ENCODE results near the gene ARHGEF5.
A peak's percentile ranks its signal among the peaks of the same experiment; 100 is the strongest.
"Not testable (repeated sequence)": the region's sequence is repeated elsewhere in the genome, so short reads cannot be mapped to it uniquely, and the experiment has no call there.

The ARHGEF5 gene

DNA sequence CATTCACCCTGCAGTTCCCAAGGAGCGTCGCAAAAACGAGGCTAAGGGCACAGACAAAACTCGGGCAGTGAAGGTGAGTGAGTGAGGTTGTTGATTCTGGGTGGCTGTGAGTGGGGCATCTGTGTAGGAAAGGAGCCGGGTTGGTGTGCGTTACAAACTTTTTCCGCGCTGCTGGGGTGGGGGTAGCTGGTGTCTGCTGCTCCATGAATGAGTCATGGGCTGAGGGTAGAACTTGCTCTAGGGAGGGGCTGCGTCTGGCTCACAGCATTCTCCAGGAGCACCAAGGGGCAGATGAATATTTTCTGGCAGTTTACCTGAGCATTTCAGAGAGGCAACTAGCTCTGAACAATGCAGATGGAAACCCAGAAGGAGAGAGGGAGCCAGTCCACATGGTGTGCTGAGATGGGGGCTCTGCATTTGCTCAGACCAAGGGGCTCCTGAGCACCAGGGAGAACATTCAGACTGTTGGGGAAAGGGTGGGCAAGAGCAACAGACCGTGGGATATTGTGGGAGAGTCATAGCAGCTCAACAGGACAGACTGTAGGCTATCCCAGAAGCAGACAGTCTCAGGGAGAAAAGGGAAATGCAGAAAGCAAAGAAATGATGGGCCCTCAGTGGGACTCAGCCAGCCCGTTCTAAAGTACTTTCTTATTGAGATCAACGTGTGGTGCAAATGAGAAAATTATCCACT lies 29.5 kb downstream of the ARHGEF5 start:
- peak; percentile 71 to 78 for ATAC-seq

DNA sequence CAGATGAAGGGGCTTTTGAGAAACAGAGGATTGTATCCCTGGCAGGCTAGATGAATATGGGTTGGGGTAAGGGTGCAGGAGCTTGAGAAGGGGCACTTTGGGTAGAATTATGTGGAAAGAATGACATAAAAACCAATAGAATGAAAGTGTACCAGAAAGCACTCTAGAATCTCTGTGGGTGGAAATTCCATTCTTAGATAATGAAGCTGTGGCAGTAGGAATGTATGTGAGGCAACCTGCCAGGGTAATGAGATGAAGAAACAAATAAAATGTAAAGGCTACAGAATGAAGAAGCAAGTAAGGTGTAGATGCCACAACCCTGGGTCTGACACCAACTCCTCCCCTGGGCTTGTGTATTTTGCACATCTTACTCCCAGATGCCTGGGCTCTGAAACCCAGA lies 31.5 kb downstream of the ARHGEF5 start:
- no peak for ATAC-seq

DNA sequence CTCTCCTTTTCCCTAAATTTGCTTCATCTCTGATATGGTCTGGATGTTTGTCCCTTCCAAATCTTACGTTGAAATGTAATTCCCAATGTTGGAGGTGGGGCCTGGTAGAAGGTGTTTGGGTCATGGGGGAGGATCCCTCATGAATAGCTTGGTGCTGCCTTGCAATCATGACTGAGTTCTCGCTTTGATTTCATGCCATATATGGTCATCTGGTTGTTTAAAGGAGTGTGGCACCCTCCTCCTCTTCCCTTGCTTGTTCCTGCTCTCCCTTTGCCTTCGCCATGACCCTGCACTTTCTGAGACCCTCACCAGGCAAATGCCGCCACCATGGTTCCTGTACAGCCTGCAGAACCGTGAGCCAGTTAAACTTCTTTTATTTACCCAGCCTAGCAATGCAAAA lies 33.7 kb downstream of the ARHGEF5 start:
- no peak for ATAC-seq

DNA sequence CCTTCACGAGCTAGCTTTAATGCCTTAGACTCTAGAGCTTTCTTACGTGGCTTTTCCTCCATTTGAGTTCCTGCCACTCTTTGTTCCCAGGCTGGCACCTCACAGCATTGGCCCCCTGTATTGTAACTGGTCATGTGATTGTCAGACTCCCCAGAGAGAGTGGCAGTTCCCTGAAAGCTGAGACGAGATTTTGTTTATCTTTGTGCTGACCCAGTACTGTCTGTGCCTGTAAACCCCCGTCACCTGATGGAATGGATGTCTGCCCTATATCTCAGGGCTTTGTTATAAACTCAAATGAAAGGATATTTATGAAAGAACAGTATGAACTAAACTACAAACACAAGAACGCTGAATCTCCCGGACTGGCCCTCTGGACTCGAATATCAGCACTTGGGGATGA lies 35.3 kb downstream of the ARHGEF5 start:
- no peak for ATAC-seq

DNA sequence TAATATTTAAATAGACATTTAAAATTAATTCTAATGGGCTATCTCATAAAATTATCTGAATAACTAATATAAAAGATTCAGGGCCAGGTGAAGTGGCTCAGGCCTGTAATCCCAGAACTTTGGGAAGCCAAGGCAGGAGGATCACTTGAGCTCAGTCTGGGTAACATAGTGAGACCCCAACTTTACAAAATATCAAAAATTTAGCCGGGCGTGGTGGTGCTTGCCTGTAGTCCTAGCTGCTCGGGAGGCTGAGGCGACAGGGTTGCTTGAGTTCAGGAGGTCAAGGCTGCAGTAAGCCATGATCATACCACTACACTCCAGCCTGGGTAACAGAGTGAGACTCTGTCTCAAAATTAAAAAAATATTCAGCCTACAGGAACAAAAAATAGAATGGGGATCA lies 35.8 kb downstream of the ARHGEF5 start:
- no peak for ATAC-seq

DNA sequence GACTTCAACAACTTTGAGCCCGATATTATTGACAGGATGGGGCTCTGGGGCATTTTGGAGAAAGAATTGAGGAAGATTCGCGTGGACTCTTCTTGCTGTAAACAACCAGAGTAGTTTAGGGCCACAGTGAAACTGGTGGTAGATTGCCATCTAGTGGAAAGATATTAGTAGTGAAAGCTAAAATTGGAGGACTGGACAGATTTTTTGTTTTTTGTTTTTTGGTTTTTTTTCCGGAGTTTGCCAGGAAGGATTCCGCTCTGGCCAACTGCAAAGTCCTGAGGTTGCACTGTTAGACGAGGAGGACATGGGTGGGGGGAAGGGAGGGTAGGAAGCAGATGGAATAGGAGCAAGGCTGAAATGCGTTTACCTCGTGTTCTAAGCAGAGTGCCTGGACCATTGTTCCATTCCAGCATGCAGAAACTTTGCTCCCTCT lies 36.6 kb downstream of the ARHGEF5 start:
- ATAC-seq: peak; percentile 67 to 68

DNA sequence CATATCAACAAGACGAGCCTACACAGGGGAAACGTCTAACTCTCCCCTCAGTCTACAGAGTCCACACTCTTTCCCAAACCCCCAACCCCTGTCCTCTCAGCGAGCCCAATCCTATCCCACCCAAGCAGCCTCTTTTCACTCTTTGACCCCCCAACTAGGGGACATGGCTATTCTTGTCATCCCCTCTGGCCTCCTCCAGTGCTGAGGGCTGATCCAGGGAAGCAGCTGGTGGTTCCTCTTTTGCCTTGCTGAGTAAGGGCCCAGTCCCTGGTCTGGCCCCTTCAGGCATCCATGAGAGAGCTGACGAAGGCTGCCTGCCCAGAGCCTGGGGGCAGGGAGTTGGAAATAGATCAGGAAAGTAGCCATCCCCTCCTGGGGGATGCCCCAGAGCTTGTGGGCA lies 41.9 kb downstream of the ARHGEF5 start:
- no peak for ATAC-seq

DNA sequence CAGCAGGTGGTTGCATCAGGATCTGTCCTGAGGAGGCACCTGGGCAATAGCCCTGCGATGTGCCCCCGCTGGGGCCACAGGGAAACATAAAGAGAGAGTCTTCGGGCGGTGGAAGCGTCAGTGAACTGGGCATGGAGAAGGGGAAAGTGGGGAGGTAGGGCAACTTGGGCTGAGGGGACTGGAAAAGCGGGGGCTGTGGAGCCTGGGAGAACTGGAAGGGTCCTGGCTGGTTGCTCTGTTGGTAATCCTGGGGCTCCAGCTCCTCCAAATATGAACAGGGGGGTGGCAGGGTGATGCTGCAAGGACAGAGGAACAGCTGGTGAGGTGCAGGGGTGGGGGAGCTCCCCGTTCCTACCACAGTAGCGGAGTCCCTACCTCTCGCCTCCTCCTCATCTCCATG lies 43.1 kb downstream of the ARHGEF5 start:
- no peak for ATAC-seq

DNA sequence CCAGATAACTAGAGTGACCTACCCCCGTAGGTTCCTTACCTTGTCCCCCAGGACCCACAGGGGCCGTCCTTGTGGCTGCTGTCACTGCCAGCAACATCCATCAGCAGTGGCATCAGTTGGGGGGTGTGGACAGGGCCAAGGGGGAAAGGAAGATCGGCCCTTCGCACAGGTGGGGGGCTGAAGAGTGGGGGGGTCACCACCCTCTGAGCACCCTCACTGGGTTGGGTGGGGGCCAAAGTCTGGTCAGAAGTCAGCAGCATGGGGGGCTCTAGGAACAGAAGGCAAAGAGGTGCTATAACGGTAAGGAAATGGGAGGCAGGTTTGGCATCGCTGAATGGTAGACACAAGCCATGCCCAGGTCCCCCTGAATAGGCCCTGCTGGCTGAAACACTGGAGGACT lies 43.7 kb downstream of the ARHGEF5 start:
- no peak for ATAC-seq

DNA sequence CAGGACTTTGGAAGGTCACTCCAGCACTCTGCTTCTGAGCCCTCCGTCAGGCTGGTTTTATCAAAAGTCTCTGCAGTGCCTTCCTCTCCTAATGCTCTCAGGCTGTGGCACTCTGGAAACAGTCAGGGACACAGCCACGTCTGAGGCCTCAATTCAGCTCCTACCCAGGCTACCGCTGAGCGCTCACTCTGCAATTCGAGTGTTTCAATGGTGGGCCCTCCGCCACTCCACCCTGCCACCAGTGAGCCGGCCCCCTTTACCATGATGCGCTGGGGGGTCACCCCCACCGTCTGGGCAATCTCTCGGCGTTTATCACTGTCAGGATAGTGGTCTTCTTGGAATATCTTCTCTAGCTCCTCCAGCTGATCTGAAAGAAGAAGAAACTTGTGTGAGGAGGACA lies 44.7 kb downstream of the ARHGEF5 start:
- ATAC-seq: no peak

DNA sequence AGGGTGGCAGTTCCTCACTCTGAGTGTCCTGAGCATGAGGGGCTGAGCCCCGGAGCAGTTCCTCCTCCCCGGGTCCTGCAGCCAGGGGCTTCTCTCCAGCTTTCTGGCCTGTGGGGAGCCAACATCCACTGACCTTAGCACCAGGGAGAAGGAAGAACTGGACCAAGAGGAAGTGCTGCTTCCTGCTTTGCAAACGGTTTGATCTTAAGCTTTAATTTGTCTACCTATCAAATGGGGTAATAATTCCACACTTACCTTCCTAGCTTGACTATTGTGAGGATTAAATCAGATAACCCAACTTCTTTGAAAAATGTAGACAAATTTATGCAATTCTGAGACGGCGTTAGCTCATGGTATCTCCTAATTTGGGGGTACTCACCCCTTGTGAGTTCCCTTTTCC lies 46.3 kb downstream of the ARHGEF5 start:
- ATAC-seq: no peak

DNA sequence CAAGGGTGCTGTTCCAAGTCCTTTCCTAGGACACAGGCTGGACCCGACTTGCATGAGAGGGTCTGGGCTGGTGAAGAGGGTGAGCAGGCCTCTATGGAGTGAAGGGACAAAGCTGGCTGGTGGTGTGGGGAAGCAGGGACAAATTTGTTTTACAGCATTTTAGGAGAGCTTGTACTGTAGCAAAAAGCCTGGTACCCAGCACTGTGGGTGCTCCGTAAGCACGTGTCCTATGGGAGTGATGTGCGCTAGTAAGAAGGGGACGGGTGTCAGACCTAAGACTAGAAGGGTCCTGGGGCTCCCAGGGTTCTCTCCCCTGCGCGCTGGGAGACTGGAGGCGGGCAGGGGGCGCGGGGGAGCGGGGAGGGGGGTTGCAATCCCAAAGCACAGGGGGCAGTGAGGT lies 47.9 kb downstream of the ARHGEF5 start:
- no peak for ATAC-seq

DNA sequence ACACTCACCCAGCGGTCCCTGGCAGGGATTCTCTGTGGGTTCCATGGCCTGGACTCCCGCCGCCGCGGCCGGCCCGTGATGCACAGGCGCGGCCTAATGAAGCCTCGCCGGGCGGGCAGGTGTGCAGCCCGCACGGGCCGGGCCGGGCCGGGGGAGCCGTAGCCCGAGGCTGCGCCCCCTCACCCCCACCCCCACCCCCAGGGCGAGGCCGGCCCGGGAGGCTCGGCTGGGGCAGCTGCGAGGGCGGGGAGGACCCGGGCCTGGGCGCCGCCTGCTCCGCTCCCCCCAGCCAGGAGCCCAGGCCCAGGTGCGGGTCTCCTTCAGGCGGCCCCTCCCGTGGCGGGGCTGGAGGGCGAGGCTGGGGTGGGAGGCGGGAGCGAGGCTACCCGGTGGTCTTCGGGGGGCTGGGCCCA lies 48.5 kb downstream of the ARHGEF5 start, which contains the start of gene NOBOX:
Gene NOBOX (minus strand): TSS at position 45 of the 413 bp plus-strand sequence.
- ATAC-seq: no peak

DNA sequence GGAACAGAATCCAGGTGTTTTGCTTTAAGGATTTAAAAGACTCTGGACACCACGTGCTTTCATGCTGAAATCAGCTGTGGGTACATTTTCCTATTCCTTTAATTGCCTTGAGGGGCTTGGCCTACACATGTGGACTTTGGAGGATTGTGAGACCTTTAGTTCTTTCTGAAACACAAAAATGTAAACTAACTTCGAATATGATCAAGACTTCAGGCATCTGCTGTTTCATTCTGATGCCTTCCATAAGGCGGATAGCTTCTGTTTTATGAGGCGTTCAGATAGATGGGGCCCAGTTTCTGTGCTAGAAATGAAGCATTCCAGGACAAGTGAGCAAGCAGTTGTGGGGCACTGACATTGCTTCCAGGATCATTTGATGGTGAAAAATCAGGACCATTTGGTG lies 49.7 kb downstream of the ARHGEF5 start:
- ATAC-seq: no peak

DNA sequence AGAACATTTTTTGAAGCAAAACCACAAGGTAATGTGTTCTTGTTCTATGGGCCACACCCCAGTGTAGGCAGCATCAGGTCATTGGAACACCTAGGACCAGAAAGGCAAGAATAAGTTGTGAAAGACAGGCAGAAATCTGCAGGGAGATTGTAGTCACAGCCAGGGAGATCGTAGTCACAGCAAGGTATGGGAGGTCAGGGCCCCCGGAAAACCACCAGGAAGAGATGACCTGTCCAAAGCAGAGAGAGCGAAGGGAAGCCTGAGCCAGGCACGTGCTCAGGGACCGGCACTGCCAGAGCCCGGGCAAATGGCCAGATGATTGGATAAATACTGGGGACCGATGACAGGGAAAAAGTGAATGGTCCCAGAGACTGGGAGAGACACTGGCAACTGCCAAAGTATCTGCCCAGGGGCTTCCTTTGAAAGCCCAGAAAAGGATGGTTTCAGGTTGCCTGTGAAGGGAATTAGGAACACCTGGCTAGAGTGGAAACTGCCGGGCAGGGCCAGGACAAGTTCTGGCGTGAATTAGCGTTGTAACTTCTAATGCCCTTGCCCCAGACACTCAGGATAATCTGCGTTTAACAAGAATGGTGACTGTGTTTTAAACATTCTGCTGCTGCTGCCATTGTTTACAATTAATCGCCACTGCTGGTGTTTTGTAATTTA lies 52.2 kb downstream of the ARHGEF5 start:
- ATAC-seq: no peak

DNA sequence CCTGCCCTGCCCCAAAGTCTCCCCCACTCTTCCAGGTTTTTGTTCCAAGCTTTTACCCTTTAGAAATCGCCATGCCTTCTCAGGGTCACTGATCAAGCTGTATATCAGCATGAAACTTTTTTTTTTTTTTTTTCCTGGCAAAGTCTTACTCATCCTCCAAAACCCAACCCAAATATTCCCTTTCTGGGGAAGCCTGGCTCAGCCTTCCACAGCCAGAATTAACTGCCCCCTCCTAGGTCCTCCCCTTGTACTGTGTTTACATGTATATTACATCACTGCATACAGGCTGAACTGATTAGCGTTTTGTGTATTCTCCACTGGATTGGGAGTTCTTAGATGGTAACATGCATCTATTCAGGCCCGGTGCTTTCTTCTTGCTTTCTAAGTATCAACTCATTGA lies 52.9 kb downstream of the ARHGEF5 start:
- no peak for ATAC-seq

DNA sequence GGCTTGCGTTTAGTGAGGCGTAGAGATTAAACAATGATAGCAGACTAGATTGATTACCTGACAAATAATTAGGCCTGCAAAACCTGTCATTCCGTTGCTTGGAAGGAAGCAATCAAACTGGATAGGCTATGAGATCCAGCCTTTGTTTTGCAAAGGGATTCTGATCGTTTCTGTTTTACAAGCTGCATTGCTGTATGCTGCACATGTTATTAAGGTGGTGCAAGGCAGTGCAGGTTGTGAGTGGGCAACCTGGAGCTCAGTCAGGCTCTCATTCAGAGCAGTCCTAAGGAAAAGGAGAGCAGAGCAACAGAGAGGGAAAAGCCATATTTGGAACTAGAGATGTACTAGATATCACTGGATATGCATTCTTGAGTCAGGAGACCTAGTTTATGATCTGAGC lies 55.2 kb downstream of the ARHGEF5 start:
- no peak for ATAC-seq

DNA sequence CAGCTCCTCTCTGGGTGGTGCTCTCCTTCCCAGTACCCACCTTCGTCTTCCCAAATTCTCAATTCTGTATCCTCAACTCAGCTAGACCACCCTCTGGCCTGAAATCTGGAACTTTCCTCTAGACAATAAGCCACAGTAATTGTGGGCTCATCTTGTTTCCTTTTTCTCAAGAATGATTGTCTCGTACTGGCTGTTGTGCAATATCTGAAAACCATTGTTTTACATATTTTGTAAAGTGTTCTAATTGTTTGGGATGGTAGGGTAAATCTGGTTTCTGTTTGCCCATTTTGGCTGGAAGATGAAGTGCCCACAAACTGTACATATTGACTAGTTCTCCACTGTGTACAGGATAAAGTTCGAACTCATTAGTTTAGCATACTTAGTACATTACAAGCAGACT lies 59.6 kb downstream of the ARHGEF5 start:
- ATAC-seq: no peak

DNA sequence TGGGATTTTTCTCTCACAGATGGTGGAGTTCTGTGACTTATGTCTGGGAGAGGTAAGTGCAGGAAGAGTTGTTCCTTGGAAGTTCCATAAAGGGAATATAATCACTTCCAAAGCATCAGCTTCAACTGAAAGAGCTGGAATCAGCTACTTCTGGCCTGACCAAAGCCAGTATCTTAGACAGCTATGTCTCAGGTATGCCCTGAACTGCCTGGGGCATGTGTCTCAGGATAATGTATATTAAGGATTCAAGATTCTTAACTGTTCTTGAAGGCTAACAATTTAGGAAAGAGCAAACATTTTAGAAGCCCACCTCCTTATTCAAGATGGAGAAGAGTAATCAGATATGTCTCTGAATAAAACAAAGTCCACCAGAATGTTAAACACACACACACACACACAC lies 60.7 kb downstream of the ARHGEF5 start:
- no peak for ATAC-seq

DNA sequence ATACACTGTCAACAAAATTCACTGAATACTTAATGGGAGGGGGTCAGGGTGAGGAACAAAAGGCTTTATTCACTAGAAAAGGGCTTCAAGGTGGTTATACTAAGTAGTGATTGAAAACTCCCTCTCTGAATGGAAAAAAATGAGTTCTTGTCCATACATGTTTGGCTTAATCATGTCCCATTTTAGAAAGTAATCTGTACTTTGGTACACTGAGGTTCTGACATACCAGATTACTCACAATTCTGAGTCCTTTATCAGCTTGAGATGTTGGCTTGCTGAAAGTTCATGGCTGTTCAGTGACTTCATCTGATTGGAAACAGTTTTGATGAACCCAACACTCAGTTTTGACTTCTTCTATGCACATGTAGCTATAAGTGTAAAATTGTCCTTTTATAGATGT lies 61.1 kb downstream of the ARHGEF5 start:
- ATAC-seq: no peak

DNA sequence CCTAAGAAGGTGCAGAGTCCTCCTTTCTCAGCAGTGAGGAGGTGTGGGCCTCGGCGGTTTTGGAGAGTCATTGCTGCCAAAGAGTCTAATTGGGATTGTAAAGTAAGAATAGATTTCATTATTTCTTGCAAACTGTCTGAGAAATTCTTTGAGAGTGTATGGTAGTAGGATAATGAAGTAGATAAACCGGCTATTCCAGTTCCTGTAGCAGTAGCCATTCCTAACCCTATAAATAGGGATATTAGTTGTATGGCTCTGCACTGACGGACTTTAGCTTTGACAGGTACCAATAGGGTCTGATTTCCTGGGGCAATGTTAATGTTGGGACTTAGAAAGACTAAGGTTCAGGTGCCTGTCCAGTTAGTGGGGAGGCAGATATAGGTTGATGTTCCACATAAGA lies 63.7 kb downstream of the ARHGEF5 start:
- not testable (repeated sequence) for ATAC-seq

DNA sequence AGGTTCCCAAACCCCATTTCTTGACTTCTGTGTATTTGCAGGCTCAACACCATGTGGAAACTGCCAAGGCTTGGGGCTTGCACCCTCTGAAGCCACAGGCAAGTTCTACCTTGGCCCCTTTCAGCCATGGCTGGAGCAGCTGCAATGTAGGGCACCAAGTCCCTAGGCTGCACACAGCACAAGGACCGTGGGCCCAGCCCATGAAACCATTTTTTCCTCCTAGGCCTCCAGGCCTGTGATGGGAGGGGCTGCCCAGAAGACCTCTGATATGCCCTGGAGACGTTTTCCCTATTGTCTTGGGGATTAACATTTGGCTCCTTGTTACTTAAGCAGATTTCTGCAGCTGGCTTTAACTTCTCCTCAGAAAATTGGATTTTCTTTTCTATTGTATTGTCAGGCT lies 72.3 kb downstream of the ARHGEF5 start:
- ATAC-seq: not testable (repeated sequence)

DNA sequence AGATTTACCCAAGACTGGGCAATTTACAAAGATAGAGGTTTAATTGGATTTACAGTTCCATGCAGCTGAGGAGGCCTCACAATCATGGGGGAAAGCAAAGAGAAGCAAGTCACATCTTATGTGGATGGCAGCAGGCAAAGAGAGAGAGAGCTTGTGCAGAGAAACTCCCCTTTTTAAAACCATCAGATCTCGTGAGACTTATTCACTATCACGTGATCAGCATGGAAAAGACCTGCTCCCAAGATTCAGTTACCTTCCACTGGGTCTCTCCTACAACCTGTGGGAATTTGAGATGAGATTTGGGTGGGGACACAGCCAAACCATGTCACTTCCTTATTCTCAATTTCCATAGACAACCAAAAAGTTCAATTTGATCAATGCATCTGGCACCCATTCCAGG lies 73.2 kb downstream of the ARHGEF5 start:
- ATAC-seq: no peak
